Cardiac muscle cell (in vitro differentiated cells and primary cell): ENCODE data around the gene KCNAB2. TPM values are rescaled to one million over a fixed set of nuclear protein-coding genes. Genes with fewer than 3 reads are reported as not detected.

Source experiments
- DNase-seq, 2 donors: peaks; one replicate each; pipeline versions ENCODE4 v3.0.0 to v3.0.0-alpha.2; 2010 to 2017; ENCODE audit warnings: low read depth in 1 of 2, low spot score in 1 of 2
- H3K27ac ChIP-seq: fragments of 200-600 bp; sonication (generic); 2 replicates; pipeline ENCODE4 v1.5.1; 2016
- H3K27me3 ChIP-seq: fragments of 200-600 bp; sonication (generic); 2 replicates; pipeline ENCODE4 v1.6.0; 2016; ENCODE audit warnings: control low read depth
- H3K36me3 ChIP-seq: fragments of 200-600 bp; sonication (generic); 2 replicates; pipeline ENCODE4 v1.5.1; 2016; ENCODE audit warnings: control low read depth
- H3K4me1 ChIP-seq: fragments of 200-600 bp; sonication (generic); 2 replicates; pipeline ENCODE4 v1.8.1; 2017; ENCODE audit warnings: low read depth, mild to moderate bottlenecking, mixed run types
- H3K4me3 ChIP-seq: fragments of 200-600 bp; sonication (generic); 2 replicates; pipeline ENCODE4 v1.5.1; 2016; ENCODE audit warnings: mild to moderate bottlenecking
- H3K9me3 ChIP-seq: fragments of 200-600 bp; sonication (generic); 2 replicates; pipeline ENCODE4 v1.5.1; 2017; ENCODE audit warnings: low read depth, mild to moderate bottlenecking, control low read depth
- polyA plus RNA-seq: library from polyadenylated mRNA; unstranded; fragments of >200 nt; fragmentation: Nextera tagmentation; extraction: Ambion mirVana; gene quantifications from 2 replicates; pipeline ENCODE4 v1.2.1, GENCODE V29; 2016
- total RNA-seq: library from RNA; depleted of rRNA; stranded (reverse); fragments of >200 nt; gene quantifications from 2 replicates; pipeline ENCODE4 v1.2.3, GENCODE V29; 2016
- TF ChIP-seq, protein P1 (sequence below): IDR thresholded peaks from 2 replicates; pipeline ENCODE4 v1.5.1; 2012; ENCODE audit warnings: low read depth, mild to moderate bottlenecking, low read length

Gene KCNAB2
- total and polyA plus RNA-seq, 2 experiments from 2014 or later = 5.5 to 10.8 TPM

DNA sequence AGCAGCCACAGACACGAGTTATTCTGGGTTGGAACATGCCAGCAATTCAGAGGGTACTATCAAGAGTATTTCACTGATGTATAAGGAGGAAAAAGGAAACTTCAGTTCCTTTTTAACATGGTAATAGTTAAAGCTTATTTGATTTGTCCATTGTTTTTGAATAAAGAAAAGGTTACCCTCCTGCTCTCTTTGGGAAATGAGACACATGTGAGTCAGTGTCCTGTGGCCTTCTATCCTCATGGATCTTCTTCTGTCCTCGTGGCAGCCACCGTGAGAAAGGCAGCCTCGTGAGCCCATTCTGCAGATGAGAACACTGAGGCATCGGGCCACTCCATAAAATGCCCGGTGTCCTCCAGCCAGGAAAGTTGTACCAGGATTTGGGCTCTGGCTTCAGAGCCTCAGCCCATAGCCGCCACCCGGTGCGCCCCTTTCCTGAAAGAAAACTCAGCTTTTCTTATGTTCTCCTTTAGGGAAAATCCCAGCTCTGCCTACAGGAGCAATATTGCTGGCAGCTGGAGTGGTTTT is 24.8 kb downstream of the KCNAB2 start:
- no peaks in the 10 kb centered on the region for H3K27me3 ChIP-seq
- no peak for DNase-seq
- H3K36me3 ChIP-seq = no peaks in the 10 kb centered on the region
- no peak overlapping the region for H3K27ac ChIP-seq
- no peak overlapping the region for H3K4me3 ChIP-seq
- H3K4me1 ChIP-seq = no peaks in the 10 kb centered on the region
- H3K9me3 ChIP-seq = no peaks in the 10 kb centered on the region
- TF ChIP-seq, protein P1, sequence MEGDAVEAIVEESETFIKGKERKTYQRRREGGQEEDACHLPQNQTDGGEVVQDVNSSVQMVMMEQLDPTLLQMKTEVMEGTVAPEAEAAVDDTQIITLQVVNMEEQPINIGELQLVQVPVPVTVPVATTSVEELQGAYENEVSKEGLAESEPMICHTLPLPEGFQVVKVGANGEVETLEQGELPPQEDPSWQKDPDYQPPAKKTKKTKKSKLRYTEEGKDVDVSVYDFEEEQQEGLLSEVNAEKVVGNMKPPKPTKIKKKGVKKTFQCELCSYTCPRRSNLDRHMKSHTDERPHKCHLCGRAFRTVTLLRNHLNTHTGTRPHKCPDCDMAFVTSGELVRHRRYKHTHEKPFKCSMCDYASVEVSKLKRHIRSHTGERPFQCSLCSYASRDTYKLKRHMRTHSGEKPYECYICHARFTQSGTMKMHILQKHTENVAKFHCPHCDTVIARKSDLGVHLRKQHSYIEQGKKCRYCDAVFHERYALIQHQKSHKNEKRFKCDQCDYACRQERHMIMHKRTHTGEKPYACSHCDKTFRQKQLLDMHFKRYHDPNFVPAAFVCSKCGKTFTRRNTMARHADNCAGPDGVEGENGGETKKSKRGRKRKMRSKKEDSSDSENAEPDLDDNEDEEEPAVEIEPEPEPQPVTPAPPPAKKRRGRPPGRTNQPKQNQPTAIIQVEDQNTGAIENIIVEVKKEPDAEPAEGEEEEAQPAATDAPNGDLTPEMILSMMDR = no peak

DNA sequence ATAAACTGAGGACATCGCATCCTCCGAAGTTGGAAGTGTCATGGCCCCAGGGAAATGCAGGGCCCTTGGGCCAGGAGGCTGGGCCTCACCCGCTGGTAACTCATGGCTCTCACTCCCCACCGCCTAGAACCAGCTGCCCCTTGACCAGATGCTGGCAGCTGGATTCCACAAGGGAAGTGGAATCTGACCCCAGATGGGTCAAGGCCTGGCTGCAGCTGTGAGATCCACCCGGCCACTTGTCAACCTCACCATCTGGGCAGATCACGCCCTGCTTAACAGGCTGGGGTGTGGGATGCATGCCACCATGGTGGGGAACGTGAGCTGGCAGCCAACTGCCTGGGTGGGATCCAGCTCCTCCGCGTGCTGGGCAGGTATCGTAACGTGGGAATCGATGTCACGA is 25.5 kb downstream of the KCNAB2 start:
- TF ChIP-seq, protein P1 = no peak

DNA sequence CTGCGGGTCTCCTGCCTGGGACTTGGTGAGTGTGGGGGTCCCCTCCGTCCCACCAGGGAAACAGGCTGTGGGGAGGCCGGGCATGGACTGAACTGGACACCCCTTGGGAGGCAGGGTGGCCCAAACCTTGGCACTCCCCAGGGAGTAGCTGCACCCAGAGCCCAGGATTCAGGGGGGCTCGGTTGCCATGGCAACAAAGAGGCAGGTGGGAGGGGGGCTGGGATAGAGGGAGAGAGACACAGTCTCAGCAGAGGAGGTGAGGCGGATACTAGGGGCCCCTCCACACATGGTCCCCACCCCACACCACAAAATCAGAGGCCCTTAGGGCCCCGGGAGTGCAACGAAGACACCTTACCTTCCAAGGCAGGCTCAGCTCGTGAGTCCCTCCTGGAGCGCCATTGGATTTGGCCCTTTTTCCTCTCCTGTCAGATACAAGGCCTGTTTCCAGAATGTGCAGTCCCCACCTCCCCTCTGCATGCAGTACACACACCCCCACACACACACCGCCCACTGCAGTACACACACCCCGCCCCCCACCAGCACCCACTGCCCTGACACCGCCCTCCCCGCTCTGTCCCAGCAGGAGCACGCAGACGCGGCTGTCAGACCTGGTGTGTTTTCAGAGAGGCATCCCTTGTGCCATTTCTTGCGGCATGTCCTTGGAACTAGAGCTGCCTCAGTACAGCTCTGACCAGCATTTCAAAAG is 27.2 kb downstream of the KCNAB2 start:
- H3K9me3 ChIP-seq = no peaks in the 10 kb centered on the region
- no peaks in the 10 kb centered on the region for H3K27me3 ChIP-seq
- H3K36me3 ChIP-seq = no peaks in the 10 kb centered on the region
- no peaks in the 10 kb centered on the region for H3K4me1 ChIP-seq
- no peak for DNase-seq
- TF ChIP-seq, protein P1 = no peak
- no peak overlapping the region for H3K27ac ChIP-seq
- H3K4me3 ChIP-seq = no peak overlapping the region

More for the DNA sequence above, 25.5 kb downstream of the KCNAB2 start:
- H3K27me3 ChIP-seq = no peaks in the 10 kb centered on the region
- no peak overlapping the region for H3K27ac ChIP-seq
- no peak overlapping the region for H3K4me3 ChIP-seq
- no peaks in the 10 kb centered on the region for H3K36me3 ChIP-seq
- H3K4me1 ChIP-seq = no peaks in the 10 kb centered on the region
- H3K9me3 ChIP-seq = no peaks in the 10 kb centered on the region
- no peak for DNase-seq

DNA sequence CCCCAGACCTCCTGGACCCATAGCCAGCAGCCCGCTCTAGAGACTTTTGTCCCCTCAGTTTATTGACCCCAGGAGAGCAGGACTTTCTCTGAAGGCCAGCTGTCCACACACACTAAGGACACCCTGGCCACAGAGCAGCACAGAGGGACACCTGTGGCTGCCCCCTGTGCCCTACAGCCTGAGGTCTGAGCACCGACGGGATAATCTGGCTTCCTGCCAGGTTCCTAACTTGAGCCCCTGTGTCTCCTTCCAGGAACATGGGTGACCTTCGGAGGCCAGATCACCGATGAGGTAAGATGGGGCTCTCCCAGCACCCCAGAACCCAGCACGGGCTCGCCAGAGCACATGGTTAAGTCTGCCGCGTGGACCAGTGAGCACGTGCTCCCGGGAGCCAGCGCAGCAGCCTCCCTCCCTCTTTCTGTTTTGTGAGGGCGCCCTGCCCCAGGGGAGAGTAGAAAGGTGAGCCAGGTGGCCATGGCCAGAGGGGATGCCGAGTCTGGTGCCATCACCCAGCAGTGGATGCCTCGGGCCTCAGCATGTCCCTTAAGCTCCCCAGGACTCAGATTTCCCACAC is 27.9 kb downstream of the KCNAB2 start:
- Histone ChIP-seq H3K9me3 (no peaks in the 10 kb centered on the region), H3K4me3 (no peak overlapping the region), H3K27me3 (no peaks in the 10 kb centered on the region), H3K27ac (no peak overlapping the region), H3K36me3 (no peaks in the 10 kb centered on the region), H3K4me1 (no peaks in the 10 kb centered on the region)
- TF ChIP-seq, protein P1 = no peak
- no peak for DNase-seq

DNA sequence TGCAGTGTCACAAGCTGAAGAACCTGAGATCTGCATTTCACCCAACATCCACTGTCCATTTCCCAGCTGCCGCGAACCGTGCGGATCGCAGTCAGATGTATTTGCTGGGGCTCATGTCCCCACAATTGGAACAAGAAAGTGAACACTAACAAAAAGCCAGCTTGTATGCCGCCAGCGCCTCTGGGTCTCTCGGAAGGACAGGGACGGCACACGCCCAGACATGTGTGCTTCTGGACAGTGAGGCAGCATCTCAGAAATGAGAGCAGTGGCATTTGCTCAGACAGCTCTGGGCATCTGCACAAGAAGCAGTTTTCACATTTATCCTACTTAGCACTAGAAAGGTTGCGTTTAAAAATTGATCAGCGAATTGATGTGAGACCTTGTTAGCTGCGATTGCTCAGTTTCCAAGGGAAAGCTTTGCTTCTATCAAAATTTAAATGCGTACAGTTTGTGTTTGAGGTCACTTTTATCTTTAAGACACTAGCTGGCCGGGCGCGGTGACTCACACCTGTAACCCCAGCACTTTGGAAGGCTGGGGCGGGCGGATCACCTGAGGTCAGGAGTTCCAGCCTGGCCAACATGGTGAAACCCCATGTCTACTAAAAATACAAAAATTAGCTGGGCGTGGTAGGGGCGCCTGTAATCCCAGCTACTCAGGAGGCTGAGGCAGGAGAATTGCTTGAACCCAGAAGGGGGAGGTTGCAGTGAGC is 28.7 kb downstream of the KCNAB2 start:
- no peaks in the 10 kb centered on the region for H3K36me3 ChIP-seq
- no peaks in the 10 kb centered on the region for H3K27me3 ChIP-seq
- no peak overlapping the region for H3K4me3 ChIP-seq
- no peak for DNase-seq
- no peaks in the 10 kb centered on the region for H3K4me1 ChIP-seq
- H3K9me3 ChIP-seq = no peaks in the 10 kb centered on the region
- H3K27ac ChIP-seq = no peak overlapping the region
- TF ChIP-seq, protein P1 = no peak
